ENCODE data around the gene MRPL27. TPM values are rescaled to one million over a fixed set of nuclear protein-coding genes. Genes with fewer than 3 reads are reported as not detected.

MRPL27 gene
- total RNA-seq, 1 donor from 2014 or later: 77.2 TPM

DNA sequence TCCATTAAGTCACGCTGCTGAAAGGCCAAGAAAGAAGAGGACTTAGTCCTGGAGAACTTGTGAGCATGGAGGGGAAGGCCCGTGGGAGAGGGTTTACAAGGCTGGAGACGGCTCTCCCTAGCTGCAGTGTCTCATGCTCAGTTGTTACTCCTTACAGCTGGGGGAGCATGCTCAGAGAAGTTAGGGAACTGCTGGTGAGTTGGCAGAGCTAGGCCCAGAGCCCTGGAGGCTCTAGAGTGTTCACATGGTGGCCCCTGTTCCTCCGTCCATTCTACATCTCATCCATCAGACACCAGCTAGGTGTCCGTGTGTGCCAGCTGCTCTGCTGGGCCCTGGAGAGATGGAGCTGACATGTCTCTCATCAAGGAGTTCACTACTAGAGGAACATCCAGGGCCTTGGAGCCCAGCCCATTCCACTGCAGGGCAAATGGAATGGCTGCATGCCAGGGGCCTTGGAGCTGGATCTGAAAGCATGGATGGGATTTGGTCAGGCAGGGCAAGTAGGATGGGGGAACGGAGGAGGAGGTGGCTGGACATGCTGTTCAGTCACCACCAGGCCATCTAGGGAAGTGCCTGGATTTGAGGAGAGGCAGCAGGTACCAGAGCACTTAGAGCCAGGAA, 20.8 kb downstream of the MRPL27 start:
- H3K27ac Mint-ChIP-seq (ENCODE audit: unreplicated experiment): no peak overlapping the region
- H3K9me3 Mint-ChIP-seq (ENCODE audit: unreplicated experiment): peaks cover 14% of the 10 kb centered on the region
- TF ChIP-seq, protein P1, sequence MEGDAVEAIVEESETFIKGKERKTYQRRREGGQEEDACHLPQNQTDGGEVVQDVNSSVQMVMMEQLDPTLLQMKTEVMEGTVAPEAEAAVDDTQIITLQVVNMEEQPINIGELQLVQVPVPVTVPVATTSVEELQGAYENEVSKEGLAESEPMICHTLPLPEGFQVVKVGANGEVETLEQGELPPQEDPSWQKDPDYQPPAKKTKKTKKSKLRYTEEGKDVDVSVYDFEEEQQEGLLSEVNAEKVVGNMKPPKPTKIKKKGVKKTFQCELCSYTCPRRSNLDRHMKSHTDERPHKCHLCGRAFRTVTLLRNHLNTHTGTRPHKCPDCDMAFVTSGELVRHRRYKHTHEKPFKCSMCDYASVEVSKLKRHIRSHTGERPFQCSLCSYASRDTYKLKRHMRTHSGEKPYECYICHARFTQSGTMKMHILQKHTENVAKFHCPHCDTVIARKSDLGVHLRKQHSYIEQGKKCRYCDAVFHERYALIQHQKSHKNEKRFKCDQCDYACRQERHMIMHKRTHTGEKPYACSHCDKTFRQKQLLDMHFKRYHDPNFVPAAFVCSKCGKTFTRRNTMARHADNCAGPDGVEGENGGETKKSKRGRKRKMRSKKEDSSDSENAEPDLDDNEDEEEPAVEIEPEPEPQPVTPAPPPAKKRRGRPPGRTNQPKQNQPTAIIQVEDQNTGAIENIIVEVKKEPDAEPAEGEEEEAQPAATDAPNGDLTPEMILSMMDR (IDR thresholded peaks at IDR 0.05; ENCODE audit: partially characterized antibody, unreplicated experiment): no peak
- H3K27me3 Mint-ChIP-seq (ENCODE audit: unreplicated experiment): peaks cover 14% of the 10 kb centered on the region
- no peak for DNase-seq
- no peak overlapping the region for H3K4me3 Mint-ChIP-seq (ENCODE audit: unreplicated experiment)
- H3K4me1 Mint-ChIP-seq (ENCODE audit: low read depth, unreplicated experiment): no peaks in the 10 kb centered on the region
- H3K36me3 Mint-ChIP-seq (ENCODE audit: unreplicated experiment): no peaks in the 10 kb centered on the region

DNA sequence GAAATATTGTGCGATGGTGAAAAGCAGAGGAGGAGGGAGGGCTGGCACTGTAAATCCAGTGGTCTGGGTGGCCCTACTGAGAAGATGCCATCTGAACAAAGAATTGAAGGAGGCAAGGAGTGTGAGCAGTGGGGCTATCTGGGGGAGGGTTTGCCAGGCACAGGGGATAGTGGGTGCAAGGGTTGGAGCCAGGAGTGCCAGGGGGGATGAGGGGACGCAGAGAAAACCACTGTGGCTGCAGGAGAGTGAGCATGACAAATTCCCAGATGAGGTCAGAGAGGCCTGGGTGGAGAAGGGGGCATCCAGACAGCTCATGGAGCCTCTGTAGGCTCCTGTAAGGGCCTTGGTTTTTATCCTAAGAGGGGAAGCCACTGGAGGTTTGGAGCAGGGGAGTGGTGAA, 22.3 kb downstream of the MRPL27 start:
- no peaks in the 10 kb centered on the region for H3K4me1 Mint-ChIP-seq (ENCODE audit: low read depth, unreplicated experiment)
- peak overlapping the region; percentile 46 for H3K27ac Mint-ChIP-seq (ENCODE audit: unreplicated experiment)
- H3K27me3 Mint-ChIP-seq (ENCODE audit: unreplicated experiment): peaks cover 16% of the 10 kb centered on the region
- no peak overlapping the region for H3K4me3 Mint-ChIP-seq (ENCODE audit: unreplicated experiment)
- no peaks in the 10 kb centered on the region for H3K36me3 Mint-ChIP-seq (ENCODE audit: unreplicated experiment)
- DNase-seq: no peak
- peaks cover 14% of the 10 kb centered on the region for H3K9me3 Mint-ChIP-seq (ENCODE audit: unreplicated experiment)
- TF ChIP-seq, protein P1 (IDR thresholded peaks at IDR 0.05; ENCODE audit: partially characterized antibody, unreplicated experiment): no peak

DNA sequence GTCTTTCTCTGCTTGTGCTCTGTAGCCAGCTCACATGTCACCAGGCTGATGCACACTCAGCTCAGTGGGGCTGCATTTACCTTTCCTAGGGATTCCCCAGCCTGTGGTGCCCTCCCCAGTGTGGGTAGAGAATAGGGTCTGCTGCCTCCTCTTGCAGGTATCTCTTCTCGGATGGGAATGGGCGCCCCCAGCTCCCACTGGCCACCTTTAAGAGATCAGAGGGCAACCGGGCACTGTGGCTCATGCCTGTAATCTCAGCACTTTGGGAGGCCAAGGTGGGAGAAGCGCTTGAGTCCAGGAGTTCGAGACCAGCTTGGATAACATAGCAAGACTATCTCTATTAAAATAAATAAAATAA, 23.8 kb downstream of the MRPL27 start:
- Mint-ChIP-seq H3K27ac (ENCODE audit: unreplicated experiment) (no peak overlapping the region), H3K4me1 (ENCODE audit: low read depth, unreplicated experiment) (peaks cover 7% of the 10 kb centered on the region), H3K4me3 (ENCODE audit: unreplicated experiment) (no peak overlapping the region), H3K9me3 (ENCODE audit: unreplicated experiment) (peaks cover 15% of the 10 kb centered on the region), H3K36me3 (ENCODE audit: unreplicated experiment) (no peaks in the 10 kb centered on the region), H3K27me3 (ENCODE audit: unreplicated experiment) (peaks cover 14% of the 10 kb centered on the region)
- DNase-seq: no peak
- TF ChIP-seq, protein P1 (IDR thresholded peaks at IDR 0.05; ENCODE audit: partially characterized antibody, unreplicated experiment): no peak

DNA sequence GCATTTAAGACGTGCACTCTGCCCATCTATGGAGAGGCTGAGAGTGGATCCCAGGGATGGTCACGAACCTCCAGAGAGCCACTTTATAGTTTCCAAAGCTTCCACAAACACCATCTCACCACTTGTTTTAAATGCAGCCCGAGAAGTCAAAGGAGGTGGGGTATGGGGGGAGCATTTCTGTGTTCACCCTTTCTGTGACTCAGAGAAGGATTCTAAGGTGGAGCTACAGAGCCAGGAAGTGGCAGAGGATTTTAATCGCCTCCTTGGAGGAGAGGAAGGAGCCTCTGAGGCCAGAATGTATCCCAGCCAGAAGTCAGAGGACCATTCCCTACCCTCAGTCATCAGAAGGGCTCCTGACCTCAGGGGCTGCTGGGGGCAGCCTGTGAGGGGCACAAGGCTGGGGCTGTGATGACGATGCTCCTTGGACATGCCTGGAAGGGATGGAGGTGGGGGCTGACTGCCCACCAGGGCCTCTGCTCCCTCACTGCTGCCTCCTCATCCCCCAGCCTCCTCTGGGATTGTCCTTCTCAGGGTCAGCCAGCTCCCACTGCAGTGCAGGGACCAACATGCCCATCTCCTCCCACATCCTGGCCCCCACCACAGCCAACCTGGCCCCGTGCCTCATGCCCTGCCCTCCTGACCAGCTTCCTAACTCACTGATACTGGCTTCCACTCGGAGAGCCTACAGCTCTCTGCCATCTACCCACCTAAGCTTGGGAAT, 24.3 kb downstream of the MRPL27 start:
- Mint-ChIP-seq H3K4me1 (ENCODE audit: low read depth, unreplicated experiment) (peaks cover 7% of the 10 kb centered on the region), H3K9me3 (ENCODE audit: unreplicated experiment) (peaks cover 15% of the 10 kb centered on the region), H3K4me3 (ENCODE audit: unreplicated experiment) (peak overlapping the region; percentile 22), H3K27me3 (ENCODE audit: unreplicated experiment) (peaks cover 14% of the 10 kb centered on the region), H3K36me3 (ENCODE audit: unreplicated experiment) (no peaks in the 10 kb centered on the region), H3K27ac (ENCODE audit: unreplicated experiment) (no peak overlapping the region)
- TF ChIP-seq, protein P1 (IDR thresholded peaks at IDR 0.05; ENCODE audit: partially characterized antibody, unreplicated experiment): no peak
- DNase-seq: no peak

DNA sequence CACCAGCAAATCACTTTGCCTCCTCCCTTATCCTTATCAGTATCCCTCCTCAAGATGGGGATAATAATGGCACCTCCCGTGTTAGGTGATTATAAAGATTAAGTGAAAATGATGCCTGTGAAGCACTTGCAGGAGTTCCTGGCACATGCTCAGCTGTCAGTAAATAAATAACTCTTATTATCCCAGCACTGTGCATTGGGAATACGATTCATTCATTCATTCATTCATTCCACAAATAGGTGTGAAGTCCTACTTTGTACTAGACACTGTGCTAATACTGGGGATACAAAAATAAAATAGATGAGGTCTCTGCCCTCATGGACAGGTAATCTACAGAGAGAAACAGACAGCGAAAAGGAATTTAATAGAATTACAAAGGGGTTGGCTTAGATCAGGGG, 25.1 kb downstream of the MRPL27 start:
- no peaks in the 10 kb centered on the region for H3K36me3 Mint-ChIP-seq (ENCODE audit: unreplicated experiment)
- H3K27me3 Mint-ChIP-seq (ENCODE audit: unreplicated experiment): peaks cover 8% of the 10 kb centered on the region
- no peak overlapping the region for H3K27ac Mint-ChIP-seq (ENCODE audit: unreplicated experiment)
- TF ChIP-seq, protein P1 (IDR thresholded peaks at IDR 0.05; ENCODE audit: partially characterized antibody, unreplicated experiment): no peak
- H3K9me3 Mint-ChIP-seq (ENCODE audit: unreplicated experiment): peaks cover 15% of the 10 kb centered on the region
- peaks cover 7% of the 10 kb centered on the region for H3K4me1 Mint-ChIP-seq (ENCODE audit: low read depth, unreplicated experiment)
- DNase-seq: no peak
- H3K4me3 Mint-ChIP-seq (ENCODE audit: unreplicated experiment): peak overlapping the region; percentile 71
